OCI-M2 (cell line): Measurements from ENCODE around the gene ST7.
A peak's percentile ranks its signal among the peaks of the same experiment; 100 is the strongest.
"Not testable (repeated sequence)": the region's sequence is repeated elsewhere in the genome, so short reads cannot be mapped to it uniquely, and the experiment has no call there.

Experiments used
- DNase-seq: peaks from one replicate; lab custom pipeline; 2025; ENCODE audit not compliant: unreplicated experiment; lab: John Stamatoyannopoulos, UW

The ST7 gene

DNA sequence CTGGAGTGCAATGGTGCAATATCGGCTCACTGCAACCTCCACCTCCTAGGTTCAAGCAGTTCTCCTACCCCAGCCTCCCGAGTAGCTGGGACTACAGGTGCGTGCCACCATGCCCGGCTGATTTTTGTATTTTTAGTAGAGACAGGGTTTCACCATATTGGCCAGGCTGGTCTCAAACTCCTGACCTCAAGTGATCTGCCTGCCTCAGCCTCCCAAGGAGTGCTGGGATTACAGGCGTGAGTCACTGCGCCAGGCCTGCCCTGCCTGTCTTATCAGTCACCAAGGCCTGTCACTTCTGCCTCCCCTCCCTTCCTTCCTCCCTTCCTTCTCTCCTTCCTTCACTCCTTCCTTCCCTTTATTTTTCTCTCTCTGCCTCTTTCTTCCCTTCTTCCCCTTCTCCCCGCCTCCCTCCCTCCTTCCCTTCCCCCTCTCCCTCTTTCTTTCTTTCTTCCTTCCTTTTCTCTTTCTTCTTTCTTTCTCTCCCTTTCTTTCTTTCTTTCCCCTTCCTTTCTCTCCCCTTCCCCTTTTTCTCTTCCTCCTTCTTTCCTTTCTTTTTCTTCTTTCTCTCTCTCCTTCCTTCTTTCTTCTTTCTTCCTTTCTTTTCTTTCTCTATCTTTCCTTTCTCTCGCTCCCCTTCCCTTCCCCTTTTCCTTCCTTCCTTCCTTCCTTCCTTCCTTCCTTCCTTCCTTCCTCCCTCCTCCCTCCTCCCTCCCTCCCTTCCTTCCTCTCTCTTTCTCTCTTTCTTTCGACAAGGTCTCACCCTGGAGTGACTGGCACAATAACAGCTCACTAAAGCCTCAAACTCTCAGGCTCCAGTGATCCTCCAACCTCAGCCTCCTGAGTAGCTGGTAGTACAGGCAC lies 3.1 kb upstream of the ST7 start:
- DNase-seq, result no peak

DNA sequence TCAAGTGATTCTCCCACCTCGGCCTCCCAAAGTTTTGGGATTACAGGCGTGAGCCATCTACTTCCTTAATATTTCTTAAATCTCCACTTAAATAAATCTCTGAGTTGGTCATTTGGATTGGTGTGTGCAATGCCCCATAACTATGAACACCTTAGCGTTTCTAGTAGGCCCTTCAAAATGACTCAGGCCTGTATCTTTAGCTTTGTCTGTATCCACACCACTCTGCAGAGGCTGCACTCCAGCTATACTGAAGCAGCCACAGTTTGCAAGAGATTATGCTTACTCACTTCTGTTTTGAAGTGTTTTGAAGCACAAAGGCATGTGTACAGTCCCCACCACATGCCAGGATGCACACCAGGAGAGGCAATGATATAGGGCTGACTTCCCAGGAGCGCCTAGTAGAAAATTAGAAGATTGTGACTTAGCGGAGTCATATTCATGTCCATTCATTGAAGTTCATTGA lies 2.4 kb upstream of the ST7 start:
- no peak for DNase-seq

DNA sequence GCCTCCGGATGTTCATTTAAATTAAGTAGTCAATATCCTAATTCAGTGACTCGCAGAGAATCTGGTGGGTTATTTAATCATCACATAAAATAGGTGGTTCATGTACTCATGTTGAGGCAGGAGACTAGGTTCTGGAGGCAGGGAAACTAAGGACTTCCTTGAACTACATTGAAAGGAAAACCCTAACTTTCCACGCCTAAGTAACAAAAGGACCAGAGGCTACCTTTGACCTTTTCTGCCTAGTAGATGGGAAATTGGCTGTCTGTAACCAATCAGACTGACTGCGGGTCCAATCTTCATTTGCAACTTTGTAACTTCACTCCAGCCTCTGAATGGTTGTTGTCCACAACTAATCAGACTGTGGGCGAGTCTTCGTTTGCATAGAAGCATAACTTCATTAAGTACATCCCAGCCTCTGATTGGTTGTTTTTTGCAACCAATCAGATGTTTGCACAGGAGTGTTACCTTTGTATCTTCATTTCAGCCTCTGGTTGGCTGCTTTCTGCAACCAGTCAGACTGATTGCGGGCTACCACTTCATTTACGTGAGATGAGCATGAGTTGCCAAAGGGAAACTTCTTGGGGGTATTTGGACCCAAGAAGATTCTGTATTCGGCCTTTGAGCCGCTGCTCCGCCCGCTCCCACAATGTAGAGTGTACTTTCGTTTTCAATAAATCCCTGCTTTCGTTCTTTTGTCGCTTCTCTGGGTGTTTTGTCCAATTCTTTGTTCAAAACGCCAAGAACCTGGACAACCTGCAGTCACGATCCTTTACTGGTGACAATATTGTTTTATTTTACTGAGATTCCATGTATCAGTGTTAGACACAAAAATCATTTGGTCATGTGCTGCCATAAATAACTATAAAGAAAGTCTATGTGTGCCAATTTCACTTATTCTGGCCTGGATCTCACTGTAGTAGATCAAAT lies 1.7 kb upstream of the ST7 start:
- DNase-seq, result no peak

DNA sequence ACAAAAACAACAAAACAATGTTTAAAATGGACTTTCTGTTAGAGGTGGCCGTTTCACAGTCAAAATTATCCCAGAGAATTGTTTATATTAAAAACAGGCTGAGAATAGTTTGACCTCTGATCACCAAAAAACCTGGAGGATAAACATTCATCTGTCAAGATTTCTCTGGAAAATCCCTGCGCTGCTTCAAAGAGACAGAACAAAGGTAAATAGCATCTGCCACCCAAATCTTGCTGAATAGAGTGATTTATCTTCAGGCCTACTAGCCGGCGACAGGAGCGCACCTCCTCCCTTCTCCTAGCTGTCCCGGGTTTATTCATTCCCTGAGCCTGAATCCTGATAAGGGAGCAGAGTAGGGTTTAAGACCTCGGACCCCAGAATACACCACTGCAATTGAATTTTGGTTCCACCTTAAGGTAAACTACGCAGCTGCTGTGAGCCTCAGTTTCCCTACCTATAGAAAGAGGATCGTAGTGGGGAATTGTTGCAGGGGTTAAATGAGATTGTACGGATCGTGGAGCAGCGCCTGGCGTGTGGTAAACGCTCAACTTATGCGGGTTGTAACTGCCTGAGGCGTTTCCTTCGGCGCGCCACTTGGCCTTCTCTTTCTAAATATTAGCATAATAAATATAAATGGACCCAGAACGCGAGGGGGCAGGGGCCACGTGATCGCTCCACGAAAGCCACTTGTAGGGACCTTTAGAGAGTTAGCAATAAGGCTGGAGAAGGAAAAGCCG lies 498 bp upstream of the ST7 start:
- peak; percentile 76 for DNase-seq

DNA sequence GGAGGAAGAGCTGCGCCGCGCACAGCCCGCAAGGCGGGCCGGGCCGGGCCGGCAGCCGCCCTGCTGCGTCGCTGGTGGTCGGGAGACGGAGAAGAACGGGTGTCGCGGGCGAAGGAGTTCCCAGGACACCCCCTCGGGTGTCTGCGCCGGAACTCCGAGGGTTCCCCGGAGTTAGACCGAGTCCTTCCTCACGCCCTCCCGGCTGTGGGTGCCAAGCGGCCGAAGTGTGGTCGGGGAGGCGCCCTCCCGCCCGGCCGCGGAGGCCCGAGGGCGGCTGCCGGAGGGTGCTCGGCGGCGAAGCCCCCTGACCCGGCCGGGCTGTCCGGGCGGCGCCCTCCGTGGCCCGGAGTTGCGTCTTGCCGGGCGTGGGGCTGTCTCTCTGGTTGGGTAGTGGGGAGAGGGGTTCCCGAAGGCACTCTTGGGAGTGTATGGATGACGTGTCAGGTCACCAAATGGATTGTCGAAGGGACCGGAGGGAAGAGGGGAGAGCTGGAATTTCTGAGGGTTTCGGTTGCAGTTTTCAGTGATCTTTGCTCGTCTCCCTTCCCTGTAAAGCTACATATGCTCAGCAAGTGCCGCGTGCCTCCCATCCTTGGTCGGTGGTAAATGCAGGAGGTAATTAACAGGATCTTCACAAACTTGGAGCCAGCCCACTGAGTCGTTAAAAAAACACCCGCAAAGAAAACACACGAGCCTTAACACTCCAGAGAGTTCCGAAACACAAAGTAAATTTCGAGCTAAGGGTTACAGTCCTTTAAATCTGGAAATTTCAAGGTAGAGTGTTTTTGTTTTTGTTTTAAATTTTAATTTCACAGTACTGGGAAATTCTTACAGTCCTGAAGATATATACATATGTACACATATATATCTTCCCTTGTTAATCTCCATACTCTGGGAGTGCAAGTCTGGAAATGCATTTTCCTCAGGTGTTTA lies 871 bp downstream of the ST7 start:
- DNase-seq, result peak; percentile 51

DNA sequence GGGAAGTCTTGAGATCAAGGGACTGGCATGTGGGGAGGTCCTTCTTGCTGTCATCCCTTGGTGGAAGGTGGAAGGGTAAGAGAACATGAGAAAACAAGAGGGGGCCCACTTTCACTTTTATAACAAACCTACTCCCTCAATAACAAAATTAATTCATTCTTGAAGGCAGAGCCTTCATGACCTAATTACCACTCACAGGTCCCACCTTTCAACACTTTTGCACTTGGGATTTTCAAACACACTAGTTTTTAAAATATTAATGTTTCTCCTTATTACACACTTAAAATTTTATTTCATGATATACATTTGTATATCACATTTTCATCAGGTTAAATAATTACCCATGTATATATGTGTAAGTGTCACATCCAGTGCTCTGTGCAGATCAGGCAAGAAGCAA lies 2.0 kb downstream of the ST7 start:
- DNase-seq, result no peak

DNA sequence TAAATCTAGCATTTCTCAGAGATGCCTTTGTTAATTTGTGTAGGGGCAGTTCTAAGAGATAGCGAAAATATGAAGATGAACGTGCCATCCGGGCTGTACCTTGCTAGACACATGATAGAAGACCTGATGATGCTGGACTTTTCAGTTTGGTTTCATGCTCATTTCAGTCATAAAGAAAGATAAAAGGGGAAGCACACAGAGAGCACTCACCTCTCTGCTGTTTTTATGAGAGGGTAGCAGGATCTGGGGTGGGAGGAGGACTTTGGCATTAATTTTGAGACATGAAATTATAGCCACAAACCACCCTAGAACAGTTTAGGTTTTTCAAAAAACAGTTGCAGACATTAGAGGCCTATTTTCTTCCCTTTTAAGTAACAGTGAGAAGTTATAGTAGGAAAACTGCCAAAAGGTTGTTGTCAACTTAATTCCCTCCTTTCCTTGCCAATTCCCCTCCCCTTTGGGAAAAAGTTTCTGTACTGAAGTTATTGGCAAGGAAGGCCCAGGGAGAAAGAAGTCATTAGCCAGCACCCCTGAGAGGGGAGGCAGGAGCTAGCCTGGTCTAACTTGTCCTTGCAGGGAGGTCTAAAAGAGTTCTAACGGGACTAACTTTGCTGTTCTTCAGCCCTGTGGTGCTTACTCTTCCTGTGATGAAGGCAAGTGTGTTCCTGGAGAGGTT lies 2.6 kb downstream of the ST7 start:
- no peak for DNase-seq

DNA sequence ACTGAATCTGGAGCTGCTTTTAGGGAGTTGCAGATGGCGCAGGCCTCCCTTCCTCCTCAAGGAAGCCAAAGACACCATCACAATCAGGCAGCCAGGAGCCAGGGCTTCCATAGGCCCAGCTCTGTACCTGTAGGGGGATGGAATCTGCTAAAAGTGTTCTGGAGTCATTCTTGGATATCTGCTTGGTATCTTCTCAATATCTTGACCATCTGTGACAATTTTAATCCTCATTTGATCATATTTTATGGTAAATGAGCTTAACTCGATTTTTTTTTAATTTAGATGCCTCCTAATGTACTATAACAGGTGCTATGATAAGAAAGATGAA lies 3.1 kb downstream of the ST7 start:
- no peak for DNase-seq

DNA sequence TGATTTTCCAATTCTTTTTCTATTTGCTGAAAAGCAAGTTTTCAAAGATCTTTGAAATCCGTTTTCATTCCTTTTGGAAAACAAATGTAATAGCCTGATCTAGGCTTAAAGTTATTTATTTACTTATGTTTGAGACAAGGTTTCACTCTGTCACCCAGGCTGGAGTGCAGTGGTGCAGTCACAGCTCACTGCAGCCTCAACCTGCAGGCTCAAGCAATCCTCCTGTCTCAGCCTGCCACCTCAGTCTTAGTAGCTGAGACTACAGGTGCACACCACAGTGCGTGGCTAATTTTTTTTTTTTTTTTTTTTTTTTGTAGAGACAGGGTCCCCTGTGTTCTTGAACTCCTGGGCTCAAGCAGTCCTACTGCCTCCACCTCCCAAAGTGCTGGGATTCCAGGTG lies 4.6 kb downstream of the ST7 start:
- no peak for DNase-seq

DNA sequence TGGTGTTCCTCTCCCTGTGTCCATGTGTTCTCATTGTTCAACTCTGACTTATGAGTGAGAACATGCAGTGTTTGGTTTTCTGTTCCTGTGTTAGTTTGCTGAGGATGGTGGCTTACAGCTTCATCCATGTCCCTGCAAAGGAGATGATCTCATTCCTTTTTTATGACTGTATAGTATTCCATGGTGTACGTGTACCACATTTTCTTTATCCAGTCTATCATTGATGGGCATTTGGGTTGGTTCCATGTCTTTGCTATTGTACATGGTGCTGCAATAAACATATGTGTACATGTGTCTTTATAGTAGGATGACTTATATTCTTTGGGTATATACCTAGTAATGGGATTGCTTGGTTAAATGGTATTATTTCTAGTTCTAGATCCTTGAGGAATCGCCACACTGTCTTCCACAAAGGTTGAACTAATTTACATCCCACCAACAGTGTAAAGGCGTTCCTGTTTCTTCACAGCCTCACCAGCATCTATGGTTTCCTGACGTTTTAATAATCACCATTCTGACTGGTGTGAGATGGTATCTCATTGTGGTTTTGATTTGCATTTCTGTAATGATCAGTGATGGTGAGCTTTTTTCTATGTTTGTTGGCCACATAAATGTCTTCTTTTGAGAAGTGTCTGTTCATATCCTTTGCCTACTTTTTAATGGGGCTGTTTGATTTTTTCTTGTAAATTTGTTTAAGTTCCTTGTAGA lies 8.8 kb downstream of the ST7 start:
- DNase-seq, result not testable (repeated sequence)

DNA sequence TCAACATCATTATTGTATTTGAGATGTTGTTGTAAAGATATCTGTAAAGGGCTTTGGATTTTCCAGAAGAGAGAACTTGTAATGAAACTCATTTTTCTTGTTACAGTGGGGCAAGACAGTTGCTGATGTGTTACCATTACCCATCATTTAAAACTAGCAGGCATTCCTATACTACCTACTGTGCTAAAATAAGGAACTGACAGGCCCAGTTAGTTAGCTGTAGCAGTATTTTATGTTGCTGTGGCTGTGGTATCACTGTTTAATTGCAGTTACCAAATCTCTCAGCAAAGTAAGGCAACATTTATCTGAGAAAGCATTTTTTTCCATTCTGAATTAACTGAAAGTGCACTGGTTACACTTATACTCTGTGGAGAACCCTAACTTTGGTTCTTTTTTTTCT lies 9.9 kb downstream of the ST7 start:
- DNase-seq, result no peak

DNA sequence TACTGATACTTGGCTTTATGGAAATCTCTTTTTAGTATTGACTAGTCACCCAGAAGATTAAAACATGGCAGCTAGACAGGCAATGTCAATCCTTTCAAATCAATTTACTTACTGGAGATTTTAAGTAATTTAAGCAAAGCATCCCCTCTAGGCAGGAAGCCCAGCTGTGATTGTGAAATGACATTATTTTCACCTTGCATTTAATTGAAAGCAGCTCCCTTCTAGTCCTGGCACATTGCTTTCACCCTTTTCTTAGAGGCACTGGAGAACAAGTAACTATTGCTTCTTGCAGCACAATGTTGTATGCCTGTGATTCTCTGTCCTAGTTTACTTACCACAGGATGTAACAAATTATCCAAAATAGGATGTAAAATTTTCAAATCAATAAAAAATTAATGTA lies 13.3 kb downstream of the ST7 start:
- no peak for DNase-seq

DNA sequence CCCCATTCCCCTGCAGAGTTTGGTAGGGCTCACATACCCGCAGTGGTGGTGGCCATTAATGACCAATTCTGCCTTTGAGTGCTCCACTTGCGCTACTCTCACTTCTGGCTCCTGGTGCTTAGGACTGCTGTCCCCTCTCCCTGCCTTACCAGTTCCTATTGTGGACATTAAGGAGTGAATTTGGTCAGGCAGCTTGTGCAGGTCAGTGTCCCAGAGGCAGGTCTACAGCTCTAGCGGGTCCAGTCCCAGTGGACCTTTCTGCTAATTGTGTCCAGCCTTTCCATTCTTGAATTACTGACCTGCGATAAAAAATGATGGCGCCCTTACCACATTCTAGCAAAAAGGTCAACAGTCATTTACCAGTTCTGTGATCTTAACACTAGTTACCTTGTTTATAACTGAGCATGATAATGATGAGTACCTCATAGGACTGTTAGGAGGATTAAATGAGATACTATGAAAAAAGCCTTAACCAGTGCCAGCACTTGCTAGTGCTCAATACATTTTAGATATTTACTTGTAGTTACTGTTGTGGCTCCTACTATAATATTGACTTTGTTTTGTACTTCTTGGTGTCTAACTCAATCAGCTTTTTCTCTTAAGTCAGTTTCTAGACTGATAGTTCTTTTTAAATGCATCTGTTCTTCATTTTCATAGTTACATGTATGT lies 14.1 kb downstream of the ST7 start:
- DNase-seq, result no peak

DNA sequence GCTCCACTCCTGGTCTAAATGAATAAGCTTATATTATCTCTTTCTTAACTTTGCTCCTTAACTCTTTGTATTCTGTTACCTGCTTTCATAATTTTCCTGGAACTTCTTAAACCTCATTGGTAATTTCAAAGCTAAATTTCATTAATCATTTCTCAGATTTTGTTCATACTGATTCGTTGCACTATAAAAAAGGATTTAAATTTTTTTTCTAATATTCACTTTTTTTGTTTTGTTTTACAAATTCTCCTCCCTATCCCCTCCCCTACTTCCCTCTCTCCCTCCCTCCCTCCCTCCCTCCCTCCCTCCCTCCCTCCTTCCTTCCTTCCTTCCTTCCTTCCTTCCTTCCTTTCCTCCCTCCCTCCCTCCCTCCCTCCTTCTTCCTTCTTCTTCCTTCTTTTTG lies 14.7 kb downstream of the ST7 start:
- no peak for DNase-seq

DNA sequence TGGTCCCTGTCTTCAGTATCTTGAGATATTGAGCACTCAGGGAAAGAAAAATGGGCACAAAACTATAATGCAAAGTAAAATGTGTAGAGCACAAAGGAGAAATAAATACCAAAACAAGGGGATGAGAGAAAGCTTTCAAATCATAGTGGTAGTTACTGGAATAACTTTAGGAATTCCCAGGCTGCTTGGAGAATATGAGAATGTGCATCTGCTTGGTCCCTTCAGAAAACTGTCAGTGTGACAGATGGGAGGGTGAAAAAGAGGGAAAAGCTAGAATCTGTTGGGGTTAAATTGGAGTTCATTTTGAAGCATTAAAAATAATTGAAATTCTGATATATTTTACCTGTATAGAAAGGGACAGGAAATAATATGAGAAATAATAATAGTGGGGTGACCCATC lies 15.3 kb downstream of the ST7 start:
- no peak for DNase-seq

DNA sequence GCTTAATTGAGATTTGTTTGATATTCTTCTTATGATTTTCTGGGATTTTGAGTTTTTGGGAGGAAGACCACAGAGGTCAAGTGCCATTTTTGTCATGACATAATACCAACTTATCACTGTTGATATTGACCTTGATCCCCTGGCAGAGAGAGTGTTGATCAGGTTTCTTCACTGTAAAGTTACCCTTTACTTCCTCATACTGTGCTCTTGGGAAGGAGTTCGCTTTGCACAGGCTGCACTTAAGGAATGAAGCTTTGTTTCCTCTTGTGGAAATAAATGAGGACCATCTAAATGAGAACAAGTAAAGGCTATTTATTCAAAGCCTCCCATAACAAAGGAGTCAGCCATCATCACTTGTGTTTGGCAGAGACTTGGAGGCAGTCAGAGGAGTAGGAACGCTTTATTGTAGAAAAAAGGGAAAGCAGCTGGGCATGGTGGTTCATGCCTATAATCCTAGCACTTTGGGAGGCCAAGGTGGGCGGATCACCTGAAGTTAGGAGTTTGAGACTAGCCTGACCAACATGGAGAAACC lies 16.1 kb downstream of the ST7 start:
- DNase-seq, result no peak

DNA sequence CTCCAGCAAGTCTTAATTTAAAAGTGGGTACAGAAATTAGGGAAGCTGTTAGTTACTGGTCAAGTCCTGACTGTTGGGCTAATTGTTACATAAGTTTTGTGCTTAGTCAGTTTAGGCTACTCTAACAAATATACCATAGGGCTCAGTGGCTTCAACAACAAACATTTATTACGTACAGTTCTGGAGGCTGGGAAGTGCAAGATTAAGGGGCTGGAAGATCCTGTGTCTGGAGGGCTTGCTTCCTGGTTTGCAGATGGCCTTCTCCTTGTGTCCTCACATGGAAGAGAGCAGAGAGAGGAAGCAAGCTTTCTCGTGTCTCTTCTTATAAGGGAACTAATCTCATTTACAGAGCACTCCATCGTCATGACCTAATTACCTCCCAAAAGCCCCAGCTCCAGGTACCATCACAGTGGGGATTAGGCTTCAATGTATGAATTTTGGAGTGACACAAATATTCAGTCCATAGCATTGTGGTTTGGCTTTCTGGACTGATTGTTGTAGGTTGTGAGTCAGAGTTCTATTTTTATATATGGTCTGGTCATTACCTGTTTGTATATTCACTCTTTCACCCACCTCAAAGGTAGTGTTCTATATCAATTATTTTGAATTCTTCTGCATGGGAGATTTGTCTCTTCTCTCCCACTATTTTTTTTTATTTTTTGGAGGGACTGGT lies 17.1 kb downstream of the ST7 start:
- no peak for DNase-seq

DNA sequence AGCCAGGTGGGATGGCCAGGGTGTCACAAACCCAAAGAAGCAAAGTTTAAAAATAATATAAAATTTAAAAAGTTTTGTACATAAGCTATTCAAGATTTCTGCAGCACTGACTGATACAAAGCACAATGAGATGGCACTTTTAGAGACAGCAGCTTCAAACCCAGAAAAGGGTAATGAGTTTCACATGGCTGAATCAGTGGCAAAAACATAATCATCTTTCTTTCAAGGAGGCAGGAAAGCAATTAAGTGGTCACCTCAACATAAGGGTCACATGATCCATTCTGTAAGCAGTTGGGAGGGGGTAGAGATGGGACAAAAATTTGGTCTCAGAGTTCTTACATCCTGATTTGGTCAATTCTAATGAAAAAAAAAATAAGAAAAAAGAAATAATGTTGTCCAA lies 17.9 kb downstream of the ST7 start:
- DNase-seq, result not testable (repeated sequence)
